ENCODE data around the gene UBALD2. TPM values are rescaled to one million over a fixed set of nuclear protein-coding genes. Genes with fewer than 3 reads are reported as not detected.
A peak's percentile ranks its signal among the peaks of the same experiment; 100 is the strongest.

The UBALD2 gene
- total RNA-seq, 4 donors from 2014 or later: 9.1 to 16.2 (median 12.4) TPM

DNA sequence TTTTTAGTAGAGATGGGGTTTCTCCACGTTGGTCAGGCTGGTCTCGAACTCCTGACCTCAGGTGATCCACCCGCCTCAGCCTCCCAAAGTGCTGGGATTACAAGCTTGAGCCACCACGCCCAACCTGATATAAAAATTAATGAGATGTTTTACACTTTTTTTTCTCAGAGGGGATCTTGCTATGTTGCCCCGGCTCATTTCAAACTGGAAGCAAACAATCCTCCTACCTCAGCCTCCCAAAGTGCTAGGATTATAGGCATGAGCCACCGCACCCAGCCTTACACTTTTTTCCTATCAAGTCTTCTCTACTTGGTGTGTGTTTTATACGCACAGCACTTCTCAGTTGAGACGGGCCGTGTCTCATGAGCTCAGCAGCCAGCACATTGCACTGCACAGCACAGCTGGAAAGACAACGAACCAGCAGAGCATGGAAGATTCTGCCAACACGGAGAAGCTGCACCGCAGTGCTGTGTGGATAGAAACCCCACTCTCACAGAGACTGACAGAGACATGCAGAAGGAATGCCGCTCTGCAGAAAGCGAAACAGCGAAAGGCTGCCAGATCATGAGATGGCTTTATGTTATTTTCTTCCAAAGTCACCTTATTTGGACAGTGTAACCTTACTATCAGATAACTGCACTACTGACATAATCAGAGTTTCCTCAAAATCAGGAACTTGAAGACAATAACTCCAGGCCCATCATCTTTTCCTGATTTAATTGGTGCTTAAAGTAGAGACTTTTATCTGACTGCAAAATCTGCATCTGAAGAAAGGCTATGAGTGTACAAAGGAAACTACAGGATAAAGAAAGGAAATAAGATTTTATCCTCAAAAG is 49.5 kb downstream of the UBALD2 start:
- Histone ChIP-seq H3K27me3 (no peaks in the 10 kb centered on the region), H3K36me3 (peaks cover 32 to 84% (median 51%) of the 10 kb centered on the region in 4 donors), H3K4me1 (peaks cover 0 to 4% (median 2%) of the 10 kb centered on the region in 4 donors), H3K27ac (replicated peaks in 1 of 4) (peak overlapping the region; percentile 18 to 34 (median 22)), H3K9me3 (no peaks in the 10 kb centered on the region), H3K4me3 (no peak overlapping the region)
- TF ChIP-seq POLR2AphosphoS5 (IDR thresholded peaks at IDR 0.05) (peak; percentile 42 to 61), EP300 (IDR thresholded peaks at IDR 0.05) (no peak)
- no peak for DNase-seq (ENCODE audit: extremely low spot score)
- intact Hi-C loops (cut with DNase I): no loop called here
- WGBS: 77% methylated on average over 15 of the region's 15 CpGs

DNA sequence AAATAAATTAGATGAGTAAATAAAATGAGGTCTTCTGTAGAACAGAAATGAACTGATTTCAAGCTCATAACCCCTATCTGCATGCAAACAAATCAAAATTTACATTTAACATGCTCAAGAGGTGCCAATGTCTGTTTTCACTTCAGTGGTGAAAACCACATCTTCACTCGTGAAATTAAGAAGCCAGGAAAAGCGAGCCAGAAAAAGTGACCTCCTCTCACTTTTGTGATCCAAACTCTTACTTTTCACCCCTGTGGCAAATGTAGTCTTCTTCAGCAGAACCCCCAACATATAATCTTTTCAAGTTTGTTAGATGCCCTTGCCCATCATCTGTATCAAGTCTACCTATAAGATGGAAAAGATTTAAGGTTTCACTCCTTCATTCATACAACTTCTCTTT is 52.4 kb downstream of the UBALD2 start:
- H3K36me3 ChIP-seq: peaks cover 18 to 80% (median 43%) of the 10 kb centered on the region in 4 donors
- WGBS: 89% methylated on average over 2 of the region's 2 CpGs
- intact Hi-C loops (cut with DNase I): no loop called here

DNA sequence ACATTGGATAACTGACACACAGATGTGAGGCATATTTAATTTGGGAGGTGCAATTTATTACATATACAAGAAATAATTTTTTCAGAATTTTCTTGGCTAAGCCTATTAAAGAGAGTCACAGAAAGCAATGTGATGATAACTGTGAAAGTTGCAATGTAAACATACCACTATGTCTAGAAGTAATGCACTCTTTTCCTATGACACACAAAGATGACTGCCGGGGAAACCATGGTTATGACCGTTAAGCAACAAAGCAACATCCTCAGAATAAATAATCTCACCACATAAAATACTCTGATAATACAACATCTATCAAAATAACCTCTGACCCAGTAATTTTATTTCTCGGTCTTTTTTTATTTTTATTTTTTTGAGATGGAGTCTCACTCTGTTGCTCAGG is 53.4 kb downstream of the UBALD2 start:
- H3K4me3 ChIP-seq: no peak overlapping the region
- TF ChIP-seq, protein P1, sequence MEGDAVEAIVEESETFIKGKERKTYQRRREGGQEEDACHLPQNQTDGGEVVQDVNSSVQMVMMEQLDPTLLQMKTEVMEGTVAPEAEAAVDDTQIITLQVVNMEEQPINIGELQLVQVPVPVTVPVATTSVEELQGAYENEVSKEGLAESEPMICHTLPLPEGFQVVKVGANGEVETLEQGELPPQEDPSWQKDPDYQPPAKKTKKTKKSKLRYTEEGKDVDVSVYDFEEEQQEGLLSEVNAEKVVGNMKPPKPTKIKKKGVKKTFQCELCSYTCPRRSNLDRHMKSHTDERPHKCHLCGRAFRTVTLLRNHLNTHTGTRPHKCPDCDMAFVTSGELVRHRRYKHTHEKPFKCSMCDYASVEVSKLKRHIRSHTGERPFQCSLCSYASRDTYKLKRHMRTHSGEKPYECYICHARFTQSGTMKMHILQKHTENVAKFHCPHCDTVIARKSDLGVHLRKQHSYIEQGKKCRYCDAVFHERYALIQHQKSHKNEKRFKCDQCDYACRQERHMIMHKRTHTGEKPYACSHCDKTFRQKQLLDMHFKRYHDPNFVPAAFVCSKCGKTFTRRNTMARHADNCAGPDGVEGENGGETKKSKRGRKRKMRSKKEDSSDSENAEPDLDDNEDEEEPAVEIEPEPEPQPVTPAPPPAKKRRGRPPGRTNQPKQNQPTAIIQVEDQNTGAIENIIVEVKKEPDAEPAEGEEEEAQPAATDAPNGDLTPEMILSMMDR (IDR thresholded peaks at IDR 0.05): no peak
- no peak for TF ChIP-seq POLR2A (IDR thresholded peaks at IDR 0.05; ENCODE audit: low read depth)
- no peak for TF ChIP-seq EP300 (IDR thresholded peaks at IDR 0.05)
- no peak for TF ChIP-seq POLR2AphosphoS5 (IDR thresholded peaks at IDR 0.05)
- H3K4me1 ChIP-seq: peaks cover 0 to 8% (median 2%) of the 10 kb centered on the region in 4 donors
- no peak overlapping the region for H3K27ac ChIP-seq (replicated peaks in 1 of 4)
- WGBS: 87% methylated on average over 3 of the region's 3 CpGs
- H3K36me3 ChIP-seq: peaks cover 17 to 80% (median 43%) of the 10 kb centered on the region in 4 donors
- no peaks in the 10 kb centered on the region for H3K27me3 ChIP-seq
- intact Hi-C loops (cut with DNase I): no loop called here
- no peak for DNase-seq (ENCODE audit: extremely low spot score)
- no peaks in the 10 kb centered on the region for H3K9me3 ChIP-seq

More for the DNA sequence above, 52.4 kb downstream of the UBALD2 start:
- Histone ChIP-seq H3K9me3 (no peaks in the 10 kb centered on the region), H3K4me1 (peaks cover 0 to 8% (median 2%) of the 10 kb centered on the region in 4 donors), H3K27me3 (no peaks in the 10 kb centered on the region), H3K27ac (replicated peaks in 1 of 4) (no peak overlapping the region), H3K4me3 (no peak overlapping the region)
- no peak for DNase-seq (ENCODE audit: extremely low spot score)
- TF ChIP-seq, protein P1 (IDR thresholded peaks at IDR 0.05): no peak
- no peak for TF ChIP-seq POLR2AphosphoS5 (IDR thresholded peaks at IDR 0.05)
- TF ChIP-seq EP300 (IDR thresholded peaks at IDR 0.05): no peak

Small RNA genes lying within 50 kb of the gene (small RNA-seq; reads per million reads assigned to genes)
- gene RF00019: 0 reads per million in 3 donors

Other genes with a start within 250 kb of the UBALD2 start
- 1 to 10 TPM in 2 of 4 donors, under 1 TPM in 2; 0.19 to 2.1 (median 1.1) TPM for gene EVPL, start 238.0 kb upstream of the UBALD2 start, total RNA-seq
- 10 to 100 TPM; 41.9 to 56.9 (median 50.0) TPM for gene SRP68, start 192.8 kb upstream of the UBALD2 start, total RNA-seq
- under 1 TPM in 1 of 4 donors, not detected in 3; 0.50 TPM for gene GALR2, start 190.6 kb upstream of the UBALD2 start, total RNA-seq
- under 1 TPM in 1 of 4 donors, not detected in 3; 0.13 TPM for gene ZACN, start 186.2 kb upstream of the UBALD2 start, total RNA-seq
- gene EXOC7, start 161.6 kb upstream of the UBALD2 start, total RNA-seq: 10 to 100 TPM; 65.2 to 94.4 (median 77.1) TPM
- gene FOXJ1, start 124.1 kb upstream of the UBALD2 start, total RNA-seq: under 1 TPM in 1 of 4 donors, not detected in 3; 0.32 TPM
- 1 to 10 TPM; 2.1 to 8.1 (median 4.8) TPM for gene RNF157, start 24.9 kb upstream of the UBALD2 start, total RNA-seq
- 1 to 10 TPM; 1.7 to 2.6 (median 2.1) TPM for gene QRICH2, start 42.9 kb downstream of the UBALD2 start, total RNA-seq
- 10 to 100 TPM; 37.3 to 71.4 (median 50.4) TPM for gene PRPSAP1, start 88.6 kb downstream of the UBALD2 start, total RNA-seq
- gene SPHK1, start 119.3 kb downstream of the UBALD2 start, total RNA-seq: 10 to 100 TPM; 10.8 to 33.8 (median 16.5) TPM
- 10 to 100 TPM; 14.1 to 21.7 (median 19.0) TPM for gene UBE2O, start 187.8 kb downstream of the UBALD2 start, total RNA-seq
- gene AANAT, start 202.3 kb downstream of the UBALD2 start, total RNA-seq: not detected
- gene RHBDF2, start 236.1 kb downstream of the UBALD2 start, total RNA-seq: 10 to 100 TPM; 12.9 to 22.5 (median 15.4) TPM